ENCODE data around the gene SOCS2.

DNA sequence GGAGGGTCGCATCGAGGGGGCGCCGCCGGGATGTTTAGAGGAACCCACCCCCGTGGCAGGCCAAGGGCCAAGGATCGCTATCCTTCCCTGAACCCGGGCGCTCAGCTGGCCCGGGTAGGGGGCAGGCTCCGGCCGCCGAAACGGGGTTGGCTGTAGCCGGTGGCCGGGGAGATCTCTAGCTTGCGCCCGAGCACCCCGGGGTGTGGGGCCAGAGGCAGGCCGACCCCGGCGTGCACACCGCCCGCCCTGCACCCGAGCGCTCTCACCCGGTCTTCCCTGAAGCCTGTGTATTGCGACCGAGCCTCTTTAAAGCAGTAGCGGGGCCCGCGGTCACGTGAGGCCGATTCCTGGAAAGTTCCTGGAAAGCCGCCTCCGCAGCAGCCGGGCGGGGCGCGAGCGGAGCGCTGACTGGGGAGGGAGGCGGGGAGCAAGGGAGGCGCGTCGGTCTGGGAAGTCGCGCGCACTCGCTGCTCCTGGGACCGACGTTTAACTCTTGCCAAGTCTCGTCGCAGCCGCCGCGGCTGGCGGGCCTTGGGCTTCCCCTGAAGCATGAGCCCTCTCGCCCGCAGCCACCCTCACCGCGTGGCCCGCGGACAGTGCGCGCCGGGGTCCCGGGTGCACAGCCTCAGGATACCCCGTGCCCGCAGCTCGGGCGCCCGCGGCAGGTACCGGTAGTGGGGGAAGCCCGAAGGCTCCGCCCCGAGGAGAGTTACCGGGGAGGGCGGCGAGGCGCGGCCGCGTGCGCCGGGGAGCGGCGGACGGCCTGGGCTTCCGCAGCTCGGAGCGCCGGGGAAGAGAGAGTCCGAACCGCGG, 1.7 kb upstream of the SOCS2 start:
- TF ChIP-seq, protein P1, sequence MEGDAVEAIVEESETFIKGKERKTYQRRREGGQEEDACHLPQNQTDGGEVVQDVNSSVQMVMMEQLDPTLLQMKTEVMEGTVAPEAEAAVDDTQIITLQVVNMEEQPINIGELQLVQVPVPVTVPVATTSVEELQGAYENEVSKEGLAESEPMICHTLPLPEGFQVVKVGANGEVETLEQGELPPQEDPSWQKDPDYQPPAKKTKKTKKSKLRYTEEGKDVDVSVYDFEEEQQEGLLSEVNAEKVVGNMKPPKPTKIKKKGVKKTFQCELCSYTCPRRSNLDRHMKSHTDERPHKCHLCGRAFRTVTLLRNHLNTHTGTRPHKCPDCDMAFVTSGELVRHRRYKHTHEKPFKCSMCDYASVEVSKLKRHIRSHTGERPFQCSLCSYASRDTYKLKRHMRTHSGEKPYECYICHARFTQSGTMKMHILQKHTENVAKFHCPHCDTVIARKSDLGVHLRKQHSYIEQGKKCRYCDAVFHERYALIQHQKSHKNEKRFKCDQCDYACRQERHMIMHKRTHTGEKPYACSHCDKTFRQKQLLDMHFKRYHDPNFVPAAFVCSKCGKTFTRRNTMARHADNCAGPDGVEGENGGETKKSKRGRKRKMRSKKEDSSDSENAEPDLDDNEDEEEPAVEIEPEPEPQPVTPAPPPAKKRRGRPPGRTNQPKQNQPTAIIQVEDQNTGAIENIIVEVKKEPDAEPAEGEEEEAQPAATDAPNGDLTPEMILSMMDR (IDR thresholded peaks at IDR 0.05), result peak in 2 of 12 donors; percentile 5
- TF ChIP-seq POLR2A (IDR thresholded peaks at IDR 0.05), result peak in 1 of 2 donors; percentile 79
